Left ventricle myocardium inferior (tissue), 1 donor: ENCODE data around the gene RBM5. TPM values are rescaled to one million over a fixed set of nuclear protein-coding genes. Genes with fewer than 3 reads are reported as not detected.

Experiments used
- DNase-seq: peaks from one replicate; pipeline ENCODE4 v3.0.0-alpha.2; 2020
- H3K27ac ChIP-seq: fragments of 200-600 bp; replicated peaks from 2 replicates; pipeline ENCODE4 v1.8.0; 2021
- H3K27me3 ChIP-seq: fragments of 200-600 bp; 2 replicates; pipeline ENCODE4 v1.8.0; 2021; ENCODE audit warnings: low read depth
- H3K36me3 ChIP-seq: fragments of 200-600 bp; 2 replicates; pipeline ENCODE4 v1.8.0; 2021
- H3K4me1 ChIP-seq: fragments of 200-600 bp; 2 replicates; pipeline ENCODE4 v1.8.0; 2021
- H3K4me3 ChIP-seq: fragments of 200-600 bp; 2 replicates; pipeline ENCODE4 v1.8.0; 2021; ENCODE audit warnings: mild to moderate bottlenecking, moderate library complexity
- H3K9me3 ChIP-seq: fragments of 200-600 bp; replicated peaks from 2 replicates; pipeline ENCODE4 v1.8.0; 2021
- CTCF ChIP-seq: fragments of 200-600 bp; IDR thresholded peaks from 2 replicates; pipeline ENCODE4 v1.8.0; 2021; ENCODE audit warnings: antibody characterized with exemption, mild to moderate bottlenecking, borderline replicate concordance
- intact Hi-C: fragments of 100-400 bp; cut with micrococcal nuclease; formaldehyde crosslinking; loops from one replicate; pipeline ENCODE4 v1.11.0; 2022
- total RNA-seq: library from RNA; stranded (reverse); fragmentation: NEBNext Ultra II Directional; extraction: Animal tissue kit (Norgen Biotek cat#: 25700); gene quantifications from one replicate; pipeline ENCODE4 v1.2.1, GENCODE V29; 2021
- donor health status: DM: no; HTN: yes; CAD: no; lungs with severe emphysema.

The RBM5 gene
- total RNA-seq, 1 donor from 2014 or later = 58.4 TPM

GRCh38 chr3:50157827-50158529 is 69.3 kb downstream of the RBM5 start:
- intact Hi-C loops = no loop called here
- H3K4me3 ChIP-seq = peak overlapping the region; percentile 74
- peak overlapping the region; percentile 88 for H3K27ac ChIP-seq

GRCh38 chr3:50158530-50159146 is 69.9 kb downstream of the RBM5 start:
- intact Hi-C loops = no loop called here
- H3K36me3 ChIP-seq = no peaks in the 10 kb centered on the region
- H3K9me3 ChIP-seq = no peaks in the 10 kb centered on the region
- H3K27ac ChIP-seq = peak overlapping the region; percentile 88
- DNase-seq = no peak
- H3K4me3 ChIP-seq = no peak overlapping the region
- H3K27me3 ChIP-seq = peaks cover 4% of the 10 kb centered on the region
- peaks cover 81% of the 10 kb centered on the region for H3K4me1 ChIP-seq
- TF ChIP-seq CTCF = no peak

More at GRCh38 chr3:50157827-50158529, 69.3 kb downstream of the RBM5 start:
- Histone ChIP-seq H3K9me3 (no peaks in the 10 kb centered on the region), H3K36me3 (no peaks in the 10 kb centered on the region), H3K27me3 (peaks cover 4% of the 10 kb centered on the region), H3K4me1 (peaks cover 74% of the 10 kb centered on the region)
- TF ChIP-seq CTCF = no peak
- no peak for DNase-seq

DNA sequence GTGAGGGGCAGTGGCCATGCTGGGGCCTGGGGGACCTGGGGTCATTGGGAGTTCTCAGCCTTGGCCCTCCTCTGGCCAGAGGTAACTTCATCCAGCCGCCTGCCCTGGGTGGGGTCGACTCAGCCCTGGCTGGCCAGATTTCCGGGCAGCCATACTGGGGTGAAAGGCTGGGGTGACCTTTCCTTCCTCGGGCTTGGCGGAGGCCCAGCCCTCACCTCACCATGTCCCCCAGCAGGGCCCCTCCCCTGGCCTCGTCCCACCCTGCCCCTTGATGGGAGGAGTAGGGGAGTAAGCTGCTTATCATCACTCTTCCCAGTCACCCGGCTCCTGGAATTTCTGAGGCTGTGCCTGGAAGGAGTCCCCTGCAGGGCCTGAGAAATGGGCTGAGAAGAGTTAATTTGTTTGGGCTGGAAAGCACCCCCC is 71.9 kb downstream of the RBM5 start:
- H3K4me1 ChIP-seq = peaks cover 93% of the 10 kb centered on the region
- H3K4me3 ChIP-seq = peak overlapping the region; percentile 40
- H3K36me3 ChIP-seq = no peaks in the 10 kb centered on the region
- TF ChIP-seq CTCF = no peak
- intact Hi-C loops = no loop called here
- peak; percentile 54 for DNase-seq
- peak overlapping the region; percentile 88 for H3K27ac ChIP-seq
- peaks cover 4% of the 10 kb centered on the region for H3K27me3 ChIP-seq
- no peaks in the 10 kb centered on the region for H3K9me3 ChIP-seq

DNA sequence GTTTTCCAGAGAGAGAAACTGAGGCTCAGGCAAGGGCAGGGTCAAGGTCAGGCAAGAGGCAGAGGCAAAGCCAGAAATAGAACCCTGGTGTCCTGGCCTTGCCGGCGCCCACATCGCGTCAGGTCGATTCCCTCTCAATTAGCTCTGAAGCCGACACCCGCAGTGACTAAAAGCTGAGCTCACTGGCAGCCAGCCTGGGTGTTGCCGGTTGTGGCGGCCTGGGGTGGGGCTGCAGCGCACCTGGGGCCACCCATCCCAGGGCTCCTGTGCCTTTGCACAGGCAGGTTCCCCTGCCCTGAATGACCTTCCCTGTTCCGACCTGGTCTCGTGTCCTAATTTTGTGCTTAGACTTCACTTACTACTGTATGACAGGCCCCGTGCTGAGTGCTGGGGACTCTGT is 72.6 kb downstream of the RBM5 start:
- Histone ChIP-seq H3K4me3 (peak overlapping the region; percentile 40), H3K4me1 (peaks cover 95% of the 10 kb centered on the region), H3K9me3 (no peaks in the 10 kb centered on the region), H3K36me3 (no peaks in the 10 kb centered on the region), H3K27ac (peak overlapping the region; percentile 88), H3K27me3 (no peaks in the 10 kb centered on the region)
- intact Hi-C loops = no loop called here
- DNase-seq = no peak
- no peak for TF ChIP-seq CTCF

GRCh38 chr3:50162034-50162883 is 73.5 kb downstream of the RBM5 start:
- peaks cover 100% of the 10 kb centered on the region for H3K4me1 ChIP-seq
- H3K4me3 ChIP-seq = no peak overlapping the region
- no peak for TF ChIP-seq CTCF
- H3K27ac ChIP-seq = peak overlapping the region; percentile 88
- intact Hi-C loops = no loop called here
- no peaks in the 10 kb centered on the region for H3K27me3 ChIP-seq
- H3K9me3 ChIP-seq = no peaks in the 10 kb centered on the region
- no peaks in the 10 kb centered on the region for H3K36me3 ChIP-seq
- DNase-seq = no peak
